Fibroblast of skin of right quadriceps (primary cell): ENCODE results near the gene TMEM50A.
"Not testable (repeated sequence)": the region's sequence is repeated elsewhere in the genome, so short reads cannot be mapped to it uniquely, and the experiment has no call there.

ENCODE experiments used
- DNase-seq: peaks from one replicate; pipeline ENCODE4 v3.0.0-alpha.2; 2013

TMEM50A gene

DNA sequence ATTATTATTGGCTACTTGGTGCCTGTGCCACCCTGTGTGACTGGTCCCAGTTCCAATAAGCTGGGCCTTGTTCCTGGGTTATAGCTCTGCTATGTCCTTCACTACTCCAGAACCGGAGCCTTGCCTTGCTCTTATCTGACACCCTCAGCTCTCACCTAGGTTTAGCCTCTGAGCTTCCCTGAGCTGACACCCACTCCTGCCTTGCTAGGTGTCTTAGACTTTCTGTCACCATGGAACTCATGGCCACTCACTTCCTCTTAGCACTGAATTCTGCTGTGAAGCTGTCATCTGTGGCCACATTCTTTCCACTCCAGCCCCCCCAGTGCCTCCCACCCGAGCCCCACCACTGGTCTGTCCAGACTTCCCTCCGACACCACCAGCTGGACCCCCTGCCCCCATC lies 51.6 kb downstream of the TMEM50A start:
- DNase-seq = not testable (repeated sequence)

DNA sequence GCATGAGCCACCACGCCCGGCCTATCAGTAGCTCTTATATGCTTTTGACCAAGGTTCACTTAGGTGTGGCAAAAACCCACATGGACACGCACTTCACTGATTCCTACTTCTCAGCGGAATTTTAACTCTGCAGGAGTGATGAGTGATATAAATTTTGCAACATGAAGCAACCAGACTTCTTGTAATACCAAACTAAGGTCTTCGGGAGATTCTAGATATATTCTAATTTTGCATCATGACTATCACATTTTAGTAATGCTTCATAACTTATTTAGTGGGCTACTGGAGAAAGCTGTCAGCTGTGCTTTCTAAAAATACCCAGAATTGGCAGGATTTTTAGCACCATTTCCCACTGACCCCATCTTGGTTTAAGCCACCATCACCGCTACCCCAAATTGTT lies 54.7 kb downstream of the TMEM50A start:
- DNase-seq = peak; percentile 50

DNA sequence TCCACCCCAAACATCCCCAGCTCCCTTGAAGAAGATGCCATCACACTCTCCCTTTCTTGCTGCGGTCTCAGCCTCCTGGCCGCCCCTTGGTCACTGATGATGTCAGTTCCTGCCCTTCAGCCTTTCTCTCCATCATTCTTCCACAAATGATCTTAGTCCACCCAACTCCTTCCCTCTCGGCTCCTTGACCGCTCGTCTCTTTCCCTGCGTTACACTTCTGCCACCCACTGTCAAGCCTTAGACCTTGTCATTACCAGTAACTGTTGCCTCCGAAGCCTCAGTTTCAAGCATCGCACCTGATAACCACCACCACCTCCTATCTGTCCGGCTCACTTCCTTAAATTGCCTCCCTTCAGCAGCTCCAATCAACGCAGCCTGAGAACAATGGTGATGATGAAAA lies 59.4 kb downstream of the TMEM50A start:
- DNase-seq = not testable (repeated sequence)

DNA sequence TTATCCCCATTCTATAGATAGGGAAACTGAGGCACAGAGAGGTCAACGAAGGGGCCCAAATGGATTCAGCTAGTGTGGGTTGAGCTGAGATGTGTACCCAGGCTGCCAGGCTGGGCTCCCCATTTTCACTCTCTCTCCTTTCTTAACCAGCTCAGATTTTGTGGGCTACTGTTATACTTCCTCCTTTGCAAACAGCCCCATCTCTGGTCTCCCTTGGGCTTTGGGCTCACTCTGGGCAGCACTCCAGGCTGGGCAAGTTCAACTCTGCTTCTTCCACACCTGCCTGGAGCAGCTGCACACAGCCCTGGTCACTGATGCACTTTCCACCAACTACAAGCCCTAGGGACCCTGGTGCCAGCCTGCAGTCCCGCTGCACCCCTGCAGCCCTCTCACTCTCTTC lies 59.9 kb downstream of the TMEM50A start:
- DNase-seq = not testable (repeated sequence)

DNA sequence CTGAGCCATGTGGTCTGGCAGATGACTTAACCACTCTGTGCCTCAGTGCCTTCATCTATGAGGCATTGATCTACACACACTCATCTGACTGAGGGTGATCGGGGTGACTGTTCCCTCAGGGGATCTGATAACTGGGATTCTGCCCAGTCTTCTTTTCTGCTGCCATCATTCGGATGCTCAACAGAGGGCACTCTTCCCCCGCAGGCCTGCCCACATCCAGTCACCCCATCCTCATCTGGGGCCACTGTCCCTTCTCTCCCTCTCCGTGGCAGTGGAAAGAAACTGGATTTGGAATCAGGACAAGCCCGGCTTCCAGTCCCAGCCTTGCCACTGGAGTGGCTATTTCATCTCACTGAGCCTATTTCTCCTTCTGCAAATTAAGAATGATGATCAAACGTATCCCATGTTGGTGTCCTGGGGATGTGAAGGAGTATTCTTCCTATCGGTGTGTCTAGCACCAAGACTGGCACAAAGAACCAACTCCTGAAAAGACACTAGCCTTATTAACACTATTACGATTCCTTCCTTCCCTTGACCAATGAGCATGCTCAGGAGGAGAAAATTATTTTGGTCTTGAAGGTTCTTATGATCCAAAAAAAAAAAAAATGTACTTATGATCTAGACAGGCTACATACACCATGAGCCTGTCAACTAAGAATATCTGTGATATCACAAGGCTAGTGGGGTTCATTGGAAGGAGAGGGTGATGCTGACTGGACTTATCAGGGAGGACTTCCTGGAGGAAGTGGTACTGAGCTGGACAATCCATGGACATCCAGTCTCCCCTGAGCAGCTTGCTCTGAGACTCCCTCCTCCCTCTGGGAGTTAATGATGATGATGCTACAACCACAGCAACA lies 65.0 kb downstream of the TMEM50A start:
- not testable (repeated sequence) for DNase-seq

DNA sequence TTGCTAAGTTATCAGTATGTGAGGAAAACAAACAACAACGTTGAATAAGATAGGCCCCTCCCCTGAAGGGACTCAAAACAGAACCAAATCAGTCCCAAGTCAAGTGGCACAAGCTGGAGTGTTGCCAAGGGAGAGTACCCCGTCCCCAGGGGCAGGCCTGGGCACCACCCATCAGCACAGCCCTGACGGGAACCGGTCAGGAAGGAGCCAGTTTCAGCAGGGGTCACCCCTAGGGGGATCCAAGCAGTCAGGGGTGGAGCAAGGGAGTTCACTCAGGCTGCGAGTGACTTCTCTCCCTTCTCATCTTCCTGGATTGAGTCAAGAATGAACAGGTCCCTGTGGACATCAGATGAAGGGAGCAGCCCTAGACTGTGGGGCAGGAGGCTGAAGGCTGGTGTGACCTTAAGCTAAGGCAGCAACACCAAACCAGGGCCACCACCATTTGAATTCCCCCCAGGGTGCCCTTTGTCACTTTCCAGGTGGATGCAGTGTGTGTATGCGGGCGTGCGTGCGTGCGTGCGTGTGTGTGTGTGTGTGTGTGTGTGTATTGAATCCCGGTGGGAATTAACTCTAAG lies 67.7 kb downstream of the TMEM50A start:
- DNase-seq = not testable (repeated sequence)

DNA sequence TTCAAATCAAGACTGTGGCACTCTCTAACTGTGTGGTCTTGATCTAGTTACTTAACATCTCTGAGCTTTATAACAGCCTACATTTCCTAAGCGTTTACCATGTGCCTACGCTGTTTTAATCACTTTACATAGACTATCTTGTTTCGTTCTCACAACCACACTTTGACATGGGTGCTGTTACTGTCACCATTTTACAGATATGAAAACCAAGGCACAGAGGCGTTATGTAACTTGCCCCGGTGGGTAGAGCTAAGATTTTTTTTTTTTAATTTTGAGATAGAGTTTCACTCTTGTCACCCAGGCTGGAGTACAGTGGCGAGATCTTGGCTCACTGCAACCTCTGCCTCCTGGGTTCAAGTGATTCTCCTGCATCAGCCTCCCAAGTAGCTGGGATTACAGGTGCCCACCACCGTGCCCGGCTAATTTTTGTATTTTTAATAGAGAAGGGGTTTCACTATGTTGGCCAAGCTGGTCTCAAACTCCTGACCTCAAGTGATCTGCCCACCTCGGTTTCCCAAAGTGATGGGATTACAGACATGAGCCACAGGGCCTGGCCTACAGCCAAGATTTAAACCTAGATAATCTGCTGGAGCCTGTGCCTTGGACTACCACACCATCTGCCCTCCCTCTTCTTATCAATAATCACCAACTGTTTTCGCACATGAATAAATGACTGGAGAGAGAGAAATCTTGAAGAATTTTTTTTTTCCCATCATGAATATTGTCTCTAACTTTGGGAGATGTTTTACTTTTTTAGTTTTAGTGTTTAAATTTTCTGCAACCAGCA lies 71.7 kb downstream of the TMEM50A start:
- not testable (repeated sequence) for DNase-seq
